ENCODE measurements around the gene MSMP. TPM values are rescaled to one million over a fixed set of nuclear protein-coding genes. Genes with fewer than 3 reads are reported as not detected.
A peak's percentile ranks its signal among the peaks of the same experiment; 100 is the strongest.

MSMP gene
- total and polyA plus RNA-seq, 5 donors from 2014 or later = 0.69 TPM; not detected in 4

- Histone ChIP-seq H3K9me3 (ENCODE audit: control insufficient read depth in 2 of 2, low read length in 2 of 2) (no peaks in the 10 kb centered on the region), H3K36me3 (ENCODE audit: control insufficient read depth, insufficient read depth, low read length) (peaks cover 12% of the 10 kb centered on the region), H3K4me1 (ENCODE audit: control insufficient read depth, insufficient read depth, low read length, poor library complexity, severe bottlenecking) (no peaks in the 10 kb centered on the region), H3K27ac (ENCODE audit: insufficient read depth, low read length, poor library complexity, severe bottlenecking) (no peak overlapping the region), H3K27me3 (ENCODE audit: control insufficient read depth, insufficient read depth, low read length) (no peaks in the 10 kb centered on the region), H3K4me3 (ENCODE audit: low read depth, low read length) (no peak overlapping the region)
- ATAC-seq (ENCODE audit: low read depth in 2 of 2) (no peak), DNase-seq (no peak)
- H3K27ac Mint-ChIP-seq = no peak overlapping the region
- no peaks in the 10 kb centered on the region for H3K27me3 Mint-ChIP-seq
- H3K4me1 Mint-ChIP-seq = peaks cover 0 to 12% (median 9%) of the 10 kb centered on the region in 4 donors
- peaks cover 28% of the 10 kb centered on the region for H3K36me3 Mint-ChIP-seq
- no peak overlapping the region for H3K4me3 Mint-ChIP-seq
- H3K9me3 Mint-ChIP-seq = peaks cover 0 to 3% (median 0%) of the 10 kb centered on the region in 7 donors
Measured at GRCh38 chr9:35781066-35781465, 27.0 kb upstream of the MSMP start.

- Mint-ChIP-seq H3K4me1 (peaks cover 0 to 17% (median 10%) of the 10 kb centered on the region in 4 donors), H3K27me3 (no peaks in the 10 kb centered on the region), H3K36me3 (peaks cover 17% of the 10 kb centered on the region), H3K4me3 (no peak overlapping the region), H3K9me3 (peaks cover 0 to 2% (median 0%) of the 10 kb centered on the region in 7 donors), H3K27ac (no peak overlapping the region)
- no peaks in the 10 kb centered on the region for H3K9me3 ChIP-seq (ENCODE audit: control insufficient read depth in 2 of 2, low read length in 2 of 2)
- no peak for DNase-seq
- H3K36me3 ChIP-seq (ENCODE audit: control insufficient read depth, insufficient read depth, low read length) = peaks cover 5% of the 10 kb centered on the region
- H3K4me1 ChIP-seq (ENCODE audit: control insufficient read depth, insufficient read depth, low read length, poor library complexity, severe bottlenecking) = no peaks in the 10 kb centered on the region
- ATAC-seq (ENCODE audit: low read depth in 2 of 2) = no peak
- no peaks in the 10 kb centered on the region for H3K27me3 ChIP-seq (ENCODE audit: control insufficient read depth, insufficient read depth, low read length)
- H3K27ac ChIP-seq (ENCODE audit: insufficient read depth, low read length, poor library complexity, severe bottlenecking) = no peak overlapping the region
- H3K4me3 ChIP-seq (ENCODE audit: low read depth, low read length) = no peak overlapping the region
Measured at GRCh38 chr9:35778496-35778895, 24.4 kb upstream of the MSMP start.

DNA sequence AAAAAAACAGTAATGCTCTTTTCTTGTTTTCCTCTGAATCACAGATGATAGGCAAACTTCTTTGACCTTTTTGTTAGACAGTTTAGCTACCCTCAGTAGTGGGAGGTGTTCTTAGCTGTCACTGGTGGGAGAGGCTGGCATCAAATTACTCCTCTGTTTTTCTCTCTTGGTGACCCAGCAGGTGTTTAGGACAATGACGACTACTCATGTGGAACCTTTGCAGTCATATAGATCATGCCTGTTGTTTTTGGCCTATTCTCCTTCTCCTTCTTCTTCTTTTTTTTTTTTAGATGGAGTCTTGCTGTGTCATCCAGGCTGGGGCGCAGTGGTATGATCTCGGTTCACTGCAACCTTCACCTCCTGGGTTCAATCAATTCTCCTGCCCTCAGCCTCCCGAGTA, 21.9 kb upstream of the MSMP start:
- H3K36me3 ChIP-seq (ENCODE audit: control insufficient read depth, insufficient read depth, low read length) = peaks cover 4% of the 10 kb centered on the region
- ATAC-seq (ENCODE audit: low read depth in 2 of 2) (no peak), DNase-seq (no peak)
- H3K4me3 Mint-ChIP-seq = no peak overlapping the region
- no peaks in the 10 kb centered on the region for H3K9me3 ChIP-seq (ENCODE audit: control insufficient read depth in 2 of 2, low read length in 2 of 2)
- H3K27ac Mint-ChIP-seq = peak overlapping the region in 1 of 3 donors; percentile 56
- peaks cover 13% of the 10 kb centered on the region for H3K36me3 Mint-ChIP-seq
- no peak overlapping the region for H3K4me3 ChIP-seq (ENCODE audit: low read depth, low read length)
- H3K9me3 Mint-ChIP-seq = peaks cover 0 to 2% (median 0%) of the 10 kb centered on the region in 7 donors
- H3K27me3 Mint-ChIP-seq = no peaks in the 10 kb centered on the region
- H3K4me1 ChIP-seq (ENCODE audit: control insufficient read depth, insufficient read depth, low read length, poor library complexity, severe bottlenecking) = no peaks in the 10 kb centered on the region
- no peaks in the 10 kb centered on the region for H3K27me3 ChIP-seq (ENCODE audit: control insufficient read depth, insufficient read depth, low read length)
- peaks cover 0 to 13% (median 9%) of the 10 kb centered on the region in 4 donors for H3K4me1 Mint-ChIP-seq
- no peak overlapping the region for H3K27ac ChIP-seq (ENCODE audit: insufficient read depth, low read length, poor library complexity, severe bottlenecking)

DNA sequence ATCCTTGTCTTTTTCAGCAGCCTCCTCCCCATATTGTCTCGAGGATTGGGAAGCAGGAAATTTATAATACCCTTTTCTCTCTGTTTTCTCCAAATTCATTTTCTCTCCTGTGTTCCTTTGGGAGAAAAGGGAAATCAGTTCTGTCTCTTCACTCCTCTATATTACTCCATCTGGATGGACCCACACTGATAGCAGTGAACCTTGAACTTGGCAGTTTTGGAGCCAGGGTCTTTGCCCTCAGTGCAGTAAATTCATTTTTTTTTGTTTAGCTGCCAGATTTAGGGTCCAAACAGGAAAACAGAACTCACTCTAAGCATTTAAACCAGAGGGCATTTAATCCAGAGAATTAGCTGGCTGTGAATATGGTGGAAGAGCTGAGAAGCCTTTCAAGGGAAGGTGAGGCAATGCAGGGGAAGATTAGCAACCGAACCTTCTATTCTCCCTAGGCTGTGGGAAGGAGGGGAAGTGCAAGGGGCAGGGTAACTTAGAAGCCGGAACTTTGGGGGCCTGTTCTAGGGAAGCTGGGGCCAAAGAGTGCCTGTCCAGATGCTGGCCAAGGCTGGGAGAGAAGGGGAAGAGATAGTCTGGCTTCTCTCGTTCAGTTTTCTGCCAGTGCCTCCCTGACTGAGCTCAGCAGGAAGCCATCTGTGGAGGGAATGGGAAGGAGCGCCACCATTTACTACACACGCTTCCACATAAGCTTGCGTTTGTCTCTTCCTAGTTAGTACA, 21.0 kb upstream of the MSMP start:
- no peak overlapping the region for H3K27ac ChIP-seq (ENCODE audit: insufficient read depth, low read length, poor library complexity, severe bottlenecking)
- no peak overlapping the region for H3K4me3 ChIP-seq (ENCODE audit: low read depth, low read length)
- H3K36me3 Mint-ChIP-seq = peaks cover 12% of the 10 kb centered on the region
- ATAC-seq (ENCODE audit: low read depth in 2 of 2) (no peak), DNase-seq (no peak)
- no peaks in the 10 kb centered on the region for H3K9me3 ChIP-seq (ENCODE audit: control insufficient read depth in 2 of 2, low read length in 2 of 2)
- H3K4me1 ChIP-seq (ENCODE audit: control insufficient read depth, insufficient read depth, low read length, poor library complexity, severe bottlenecking) = no peaks in the 10 kb centered on the region
- H3K36me3 ChIP-seq (ENCODE audit: control insufficient read depth, insufficient read depth, low read length) = peaks cover 4% of the 10 kb centered on the region
- no peaks in the 10 kb centered on the region for H3K27me3 ChIP-seq (ENCODE audit: control insufficient read depth, insufficient read depth, low read length)
- H3K27ac Mint-ChIP-seq = peak overlapping the region in 1 of 3 donors; percentile 55
- no peak overlapping the region for H3K4me3 Mint-ChIP-seq
- H3K27me3 Mint-ChIP-seq = no peaks in the 10 kb centered on the region
- peaks cover 0 to 2% (median 0%) of the 10 kb centered on the region in 7 donors for H3K9me3 Mint-ChIP-seq
- H3K4me1 Mint-ChIP-seq = peaks cover 0 to 13% (median 6%) of the 10 kb centered on the region in 4 donors

GRCh38 chr9:35771943-35772342, 17.9 kb upstream of the MSMP start:
- no peak overlapping the region for H3K27ac ChIP-seq (ENCODE audit: insufficient read depth, low read length, poor library complexity, severe bottlenecking)
- H3K4me1 ChIP-seq (ENCODE audit: control insufficient read depth, insufficient read depth, low read length, poor library complexity, severe bottlenecking) = no peaks in the 10 kb centered on the region
- H3K27me3 Mint-ChIP-seq = no peaks in the 10 kb centered on the region
- peaks cover 0 to 12% (median 11%) of the 10 kb centered on the region in 4 donors for H3K4me1 Mint-ChIP-seq
- peaks cover 3% of the 10 kb centered on the region for H3K36me3 Mint-ChIP-seq
- H3K27me3 ChIP-seq (ENCODE audit: control insufficient read depth, insufficient read depth, low read length) = no peaks in the 10 kb centered on the region
- H3K4me3 ChIP-seq (ENCODE audit: low read depth, low read length) = no peak overlapping the region
- peaks cover 4% of the 10 kb centered on the region for H3K36me3 ChIP-seq (ENCODE audit: control insufficient read depth, insufficient read depth, low read length)
- DNase-seq (no peak), ATAC-seq (ENCODE audit: low read depth in 2 of 2) (no peak)
- no peak overlapping the region for H3K27ac Mint-ChIP-seq
- H3K9me3 ChIP-seq (ENCODE audit: control insufficient read depth in 2 of 2, low read length in 2 of 2) = no peaks in the 10 kb centered on the region
- H3K4me3 Mint-ChIP-seq = no peak overlapping the region
- H3K9me3 Mint-ChIP-seq = peaks cover 0 to 2% (median 0%) of the 10 kb centered on the region in 7 donors

- H3K4me3 Mint-ChIP-seq = no peak overlapping the region
- H3K27ac Mint-ChIP-seq = no peak overlapping the region
- Histone ChIP-seq H3K36me3 (ENCODE audit: control insufficient read depth, insufficient read depth, low read length) (peaks cover 4% of the 10 kb centered on the region), H3K27me3 (ENCODE audit: control insufficient read depth, insufficient read depth, low read length) (no peaks in the 10 kb centered on the region), H3K4me1 (ENCODE audit: control insufficient read depth, insufficient read depth, low read length, poor library complexity, severe bottlenecking) (no peaks in the 10 kb centered on the region), H3K9me3 (ENCODE audit: control insufficient read depth in 2 of 2, low read length in 2 of 2) (no peaks in the 10 kb centered on the region), H3K27ac (ENCODE audit: insufficient read depth, low read length, poor library complexity, severe bottlenecking) (no peak overlapping the region), H3K4me3 (ENCODE audit: low read depth, low read length) (no peak overlapping the region)
- H3K4me1 Mint-ChIP-seq = peaks cover 0 to 16% (median 13%) of the 10 kb centered on the region in 4 donors
- no peak for DNase-seq
- no peaks in the 10 kb centered on the region for H3K27me3 Mint-ChIP-seq
- ATAC-seq (ENCODE audit: low read depth in 2 of 2) = no peak
- H3K36me3 Mint-ChIP-seq = peaks cover 3% of the 10 kb centered on the region
- H3K9me3 Mint-ChIP-seq = peaks cover 0 to 2% (median 0%) of the 10 kb centered on the region in 7 donors
Measured at GRCh38 chr9:35771534-35771933, 17.5 kb upstream of the MSMP start.

DNA sequence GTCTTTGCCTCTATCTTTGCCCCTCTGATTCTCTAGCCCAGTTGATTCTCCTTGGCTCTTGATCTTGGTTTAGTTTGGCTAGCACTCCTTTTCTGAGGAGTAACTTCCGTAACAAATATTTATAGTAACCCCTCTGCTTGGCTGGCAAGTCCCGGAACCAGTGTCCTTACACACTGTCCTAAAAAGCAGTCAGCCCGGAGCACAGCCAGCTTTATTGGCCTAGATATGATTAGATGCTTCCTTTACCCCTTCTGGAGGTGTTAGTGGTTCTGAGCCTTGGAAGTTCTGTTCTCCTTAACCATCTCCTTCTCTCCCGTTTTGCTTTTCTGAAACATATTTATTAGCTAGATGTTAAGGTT, 17.0 kb upstream of the MSMP start:
- Mint-ChIP-seq H3K4me1 (peaks cover 0 to 21% (median 18%) of the 10 kb centered on the region in 4 donors), H3K27ac (no peak overlapping the region), H3K36me3 (peaks cover 3% of the 10 kb centered on the region), H3K27me3 (no peaks in the 10 kb centered on the region), H3K9me3 (no peaks in the 10 kb centered on the region), H3K4me3 (no peak overlapping the region)
- ATAC-seq (ENCODE audit: low read depth in 2 of 2) (no peak), DNase-seq (no peak)
- no peaks in the 10 kb centered on the region for H3K4me1 ChIP-seq (ENCODE audit: control insufficient read depth, insufficient read depth, low read length, poor library complexity, severe bottlenecking)
- no peak overlapping the region for H3K27ac ChIP-seq (ENCODE audit: insufficient read depth, low read length, poor library complexity, severe bottlenecking)
- no peak overlapping the region for H3K4me3 ChIP-seq (ENCODE audit: low read depth, low read length)
- H3K36me3 ChIP-seq (ENCODE audit: control insufficient read depth, insufficient read depth, low read length) = peaks cover 4% of the 10 kb centered on the region
- H3K9me3 ChIP-seq (ENCODE audit: control insufficient read depth in 2 of 2, low read length in 2 of 2) = no peaks in the 10 kb centered on the region
- H3K27me3 ChIP-seq (ENCODE audit: control insufficient read depth, insufficient read depth, low read length) = no peaks in the 10 kb centered on the region

- Mint-ChIP-seq H3K4me3 (no peak overlapping the region), H3K4me1 (peaks cover 4 to 22% (median 15%) of the 10 kb centered on the region in 4 donors)
Measured at GRCh38 chr9:35769763-35770162, 15.7 kb upstream of the MSMP start.

More at GRCh38 chr9:35769763-35770162, 15.7 kb upstream of the MSMP start:
- ATAC-seq (ENCODE audit: low read depth in 2 of 2) (no peak), DNase-seq (no peak)
- Mint-ChIP-seq H3K9me3 (no peaks in the 10 kb centered on the region), H3K36me3 (no peaks in the 10 kb centered on the region), H3K27me3 (no peaks in the 10 kb centered on the region), H3K27ac (no peak overlapping the region)
- H3K27me3 ChIP-seq (ENCODE audit: control insufficient read depth, insufficient read depth, low read length) = no peaks in the 10 kb centered on the region
- no peaks in the 10 kb centered on the region for H3K4me1 ChIP-seq (ENCODE audit: control insufficient read depth, insufficient read depth, low read length, poor library complexity, severe bottlenecking)
- H3K9me3 ChIP-seq (ENCODE audit: control insufficient read depth in 2 of 2, low read length in 2 of 2) = no peaks in the 10 kb centered on the region
- peaks cover 4% of the 10 kb centered on the region for H3K36me3 ChIP-seq (ENCODE audit: control insufficient read depth, insufficient read depth, low read length)
- no peak overlapping the region for H3K4me3 ChIP-seq (ENCODE audit: low read depth, low read length)
- H3K27ac ChIP-seq (ENCODE audit: insufficient read depth, low read length, poor library complexity, severe bottlenecking) = no peak overlapping the region

Data from CD4-positive, CD25-positive, alpha-beta regulatory T cell (primary cell).